Transverse colon (tissue), 4 donors: ENCODE data around the gene JOSD1. TPM values are rescaled to one million over a fixed set of nuclear protein-coding genes. Genes with fewer than 3 reads are reported as not detected.
A peak's percentile ranks its signal among the peaks of the same experiment; 100 is the strongest.

Experiments used
- DNase-seq: peaks from one replicate; pipeline ENCODE4 v3.0.0-alpha.2; 2019
- H3K27ac ChIP-seq, 4 donors: fragments of 200-600 bp; sonication (generic); 2 replicates each; pipeline ENCODE4 v1.5.1; 2016 to 2018; ENCODE audit warnings: inconsistent platforms in 4 of 4
- H3K27me3 ChIP-seq: fragments of 200-600 bp; sonication (generic); 2 replicates; pipeline ENCODE4 v1.5.1; 2017; ENCODE audit warnings: inconsistent platforms
- H3K36me3 ChIP-seq, 4 donors: fragments of 200-600 bp; sonication (generic); 2 replicates each; pipeline ENCODE4 v1.5.1; 2017 to 2019; ENCODE audit warnings: inconsistent platforms in 4 of 4
- H3K4me1 ChIP-seq, 4 donors: fragments of 200-600 bp; sonication (generic); 2 replicates each; pipeline ENCODE4 v1.5.1; 2017 to 2020; ENCODE audit warnings: inconsistent platforms in 4 of 4
- H3K4me3 ChIP-seq, 4 donors: fragments of 200-600 bp; sonication (generic); 1 replicate in 1 of 4; 2 replicates in 3 of 4; pipeline versions ENCODE4 v1.5.1 to v1.6.1; 2017 to 2019; ENCODE audit warnings: inconsistent platforms in 4 of 4
- H3K9me3 ChIP-seq, 2 donors: fragments of 200-600 bp; sonication (generic); 2 replicates each; pipeline ENCODE4 v1.5.1; 2017 to 2019; ENCODE audit warnings: inconsistent platforms in 2 of 2
- CTCF ChIP-seq, 5 experiments: fragments of 200-600 bp in 3 of 5; fragments of 450-650 bp in 2 of 5; sonication (generic) in 3 of 5; IDR thresholded peaks; 1 replicate in 2 of 5; 2 replicates in 3 of 5; pipeline ENCODE4 v1.5.1; 2016 to 2017; ENCODE audit warnings: antibody characterized with exemption in 5 of 5, inconsistent platforms in 3 of 5, mild to moderate bottlenecking in 2 of 5, moderate library complexity in 1 of 5
- EP300 ChIP-seq: sonication (generic); formaldehyde crosslinking; IDR thresholded peaks from one replicate; pipeline ENCODE4 v1.6.1; 2017; ENCODE audit warnings: antibody characterized with exemption, low read depth
- POLR2A ChIP-seq: fragments of 450-650 bp; IDR thresholded peaks from one replicate; pipeline ENCODE4 v1.6.1; 2016; ENCODE audit warnings: antibody characterized with exemption, mild to moderate bottlenecking, moderate library complexity
- POLR2AphosphoS5 ChIP-seq, 3 donors: sonication (generic); formaldehyde crosslinking; IDR thresholded peaks; one replicate each; pipeline ENCODE4 v1.6.1; 2016; ENCODE audit warnings: antibody characterized with exemption in 3 of 3
- WGBS, 2 donors: methylation state at CpG; one replicate each; pipeline ENCODE4 v1.1.5; 2018; ENCODE audit warnings: low coverage in 1 of 2; 5-methylcytosine and 5-hydroxymethylcytosine counted together
- in situ Hi-C, 4 donors: fragments of 200-750 bp; cut with MboI; loops; one replicate each; pipeline versions ENCODE4 v1.15.0 to v1.15.1; 2017; ENCODE audit warnings: low sequenced_read_pairs in 3 of 4, low pct_ligation_motif_present in 1 of 4, low pct_unique_long_range_greater_than_20kb in 1 of 4
- intact Hi-C: fragments of 100-400 bp; cut with DNase I; formaldehyde crosslinking; loops from one replicate; pipeline ENCODE4 v1.15.1; 2023; ENCODE audit warnings: low total_unique reads
- total RNA-seq, 4 donors: library from RNA; depleted of rRNA; stranded (reverse); fragments of >200 nt; gene quantifications; one replicate each; pipeline ENCODE4 v1.1.0, GENCODE V29; 2016

Gene JOSD1
- total RNA-seq, 4 donors from 2014 or later: 34.6 to 189 (median 138) TPM

GRCh38 chr22:38718414-38718813 is 17.7 kb upstream of the JOSD1 start:
- peak; percentile 79 for DNase-seq
- 21 to 22% methylated on average over 6 of the region's 6 CpGs for WGBS, 2 donors
- Histone ChIP-seq H3K4me3 (no peak overlapping the region), H3K9me3 (no peaks in the 10 kb centered on the region), H3K27ac (peak overlapping the region; percentile 18 to 67 (median 61)), H3K36me3 (peaks cover 0 to 43% (median 16%) of the 10 kb centered on the region in 4 donors), H3K4me1 (peaks cover 0 to 20% (median 7%) of the 10 kb centered on the region in 4 donors), H3K27me3 (no peaks in the 10 kb centered on the region)
- intact Hi-C loops: no loop called here
- TF ChIP-seq CTCF (IDR thresholded peaks at IDR 0.05) (peak; percentile 64 to 92 (median 74)), POLR2AphosphoS5 (IDR thresholded peaks at IDR 0.05) (peak in 2 of 3 donors; percentile 23 to 55), EP300 (no peak)
- in situ Hi-C loops: no loop called here

DNA sequence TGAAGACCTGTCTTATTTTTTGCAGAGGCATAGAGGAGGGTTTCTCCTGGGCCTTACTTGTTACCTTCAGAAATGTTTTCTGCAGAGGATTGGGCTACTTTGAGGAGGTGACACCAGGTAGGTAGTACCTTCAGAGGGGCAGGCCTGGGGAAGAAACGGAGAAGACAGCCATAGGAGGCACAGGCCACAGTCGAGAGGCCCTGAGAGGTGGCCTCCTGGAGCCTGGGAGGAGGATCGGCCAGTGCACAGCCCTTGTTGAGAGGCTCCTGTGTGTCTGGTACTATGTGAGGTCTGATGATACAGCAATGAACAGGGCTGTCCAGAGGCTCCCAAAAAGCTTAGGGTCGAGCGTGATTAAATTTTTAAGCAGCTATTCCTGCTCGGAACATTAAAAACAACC is 16.5 kb upstream of the JOSD1 start:
- H3K36me3 ChIP-seq: peaks cover 0 to 33% (median 11%) of the 10 kb centered on the region in 4 donors
- intact Hi-C loops (no loop called here), in situ Hi-C loops (no loop called here)
- H3K27me3 ChIP-seq: no peaks in the 10 kb centered on the region
- H3K27ac ChIP-seq: no peak overlapping the region
- H3K4me3 ChIP-seq: no peak overlapping the region
- 87 to 91% methylated on average over 3 to 6 of the region's 6 CpGs for WGBS, 2 donors
- no peak for DNase-seq
- no peak for TF ChIP-seq CTCF (IDR thresholded peaks at IDR 0.05)
- no peak for TF ChIP-seq POLR2AphosphoS5 (IDR thresholded peaks at IDR 0.05)
- no peak for TF ChIP-seq EP300
- TF ChIP-seq POLR2A: no peak
- H3K4me1 ChIP-seq: peaks cover 0 to 22% (median 7%) of the 10 kb centered on the region in 4 donors
- H3K9me3 ChIP-seq: no peaks in the 10 kb centered on the region

DNA sequence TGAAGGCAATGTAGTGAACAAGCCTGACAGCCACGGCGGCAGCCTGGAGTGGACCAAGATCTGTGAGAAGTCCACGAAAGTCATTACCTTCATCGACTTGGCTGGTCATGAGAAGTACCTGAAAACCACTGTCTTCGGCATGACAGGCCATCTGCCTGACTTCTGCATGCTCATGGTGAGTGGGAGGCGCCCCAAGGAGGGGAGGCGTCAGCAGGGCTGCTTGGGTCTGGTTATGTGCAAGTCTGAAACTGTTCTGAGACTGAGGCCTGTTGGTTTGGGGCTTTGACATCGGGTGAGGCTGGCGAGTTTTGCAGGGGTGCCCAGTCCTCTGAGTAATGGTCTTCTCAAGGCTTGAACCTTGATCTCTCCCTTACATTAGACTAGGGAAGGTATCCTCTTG is 16.1 kb upstream of the JOSD1 start:
- intact Hi-C loops: no loop called here
- no peaks in the 10 kb centered on the region for H3K27me3 ChIP-seq
- no peaks in the 10 kb centered on the region for H3K9me3 ChIP-seq
- in situ Hi-C loops: no loop called here
- no peak overlapping the region for H3K4me3 ChIP-seq
- DNase-seq: no peak
- 92% methylated on average over 9 of the region's 9 CpGs; no CpG with 5 or more reads in 1 of the 2 donors for WGBS, 2 donors
- H3K36me3 ChIP-seq: peaks cover 0 to 28% (median 8%) of the 10 kb centered on the region in 4 donors
- peaks cover 0 to 22% (median 7%) of the 10 kb centered on the region in 4 donors for H3K4me1 ChIP-seq
- TF ChIP-seq POLR2AphosphoS5 (IDR thresholded peaks at IDR 0.05): no peak
- no peak for TF ChIP-seq EP300
- no peak for TF ChIP-seq POLR2A
- no peak for TF ChIP-seq CTCF (IDR thresholded peaks at IDR 0.05)
- H3K27ac ChIP-seq: no peak overlapping the region

DNA sequence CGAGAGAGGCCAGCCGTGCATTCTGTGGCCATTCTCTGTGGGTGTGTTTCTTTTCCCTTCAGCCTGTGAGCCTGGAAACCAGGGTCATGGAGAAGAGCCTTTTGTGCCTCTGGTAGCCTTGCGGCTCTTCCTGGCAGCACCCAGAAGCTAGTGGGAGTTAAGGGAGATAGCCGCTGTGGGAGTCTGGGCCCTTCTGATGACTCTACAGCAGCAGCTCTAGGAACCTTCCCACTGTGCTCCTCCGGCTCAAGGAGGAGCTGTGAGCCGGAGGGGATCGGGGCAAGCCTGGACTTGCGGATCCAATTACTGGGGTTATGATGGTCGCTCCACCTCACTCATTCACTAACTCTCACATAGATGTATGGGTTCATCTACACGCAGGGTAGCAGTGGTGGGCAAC is 15.5 kb upstream of the JOSD1 start:
- in situ Hi-C loops (no loop called here), intact Hi-C loops (no loop called here)
- H3K27me3 ChIP-seq: no peaks in the 10 kb centered on the region
- TF ChIP-seq POLR2AphosphoS5 (IDR thresholded peaks at IDR 0.05): no peak
- TF ChIP-seq POLR2A: no peak
- TF ChIP-seq CTCF (IDR thresholded peaks at IDR 0.05): no peak
- TF ChIP-seq EP300: no peak
- WGBS, 2 donors: 97 to 100% methylated on average over 1 to 9 of the region's 10 CpGs
- DNase-seq: peak; percentile 6
- H3K9me3 ChIP-seq: no peaks in the 10 kb centered on the region
- peaks cover 0 to 23% (median 7%) of the 10 kb centered on the region in 4 donors for H3K36me3 ChIP-seq
- no peak overlapping the region for H3K27ac ChIP-seq
- H3K4me3 ChIP-seq: no peak overlapping the region
- peaks cover 0 to 22% (median 7%) of the 10 kb centered on the region in 4 donors for H3K4me1 ChIP-seq
